ENCODE data around the gene ONECUT3. TPM values are rescaled to one million over a fixed set of nuclear protein-coding genes. Genes with fewer than 3 reads are reported as not detected.
"Not testable (repeated sequence)": the region's sequence is repeated elsewhere in the genome, so short reads cannot be mapped to it uniquely, and the experiment has no call there.

ONECUT3 gene
- total RNA-seq, 2 donors from 2014 or later: 0.26 TPM; not detected in 1

DNA sequence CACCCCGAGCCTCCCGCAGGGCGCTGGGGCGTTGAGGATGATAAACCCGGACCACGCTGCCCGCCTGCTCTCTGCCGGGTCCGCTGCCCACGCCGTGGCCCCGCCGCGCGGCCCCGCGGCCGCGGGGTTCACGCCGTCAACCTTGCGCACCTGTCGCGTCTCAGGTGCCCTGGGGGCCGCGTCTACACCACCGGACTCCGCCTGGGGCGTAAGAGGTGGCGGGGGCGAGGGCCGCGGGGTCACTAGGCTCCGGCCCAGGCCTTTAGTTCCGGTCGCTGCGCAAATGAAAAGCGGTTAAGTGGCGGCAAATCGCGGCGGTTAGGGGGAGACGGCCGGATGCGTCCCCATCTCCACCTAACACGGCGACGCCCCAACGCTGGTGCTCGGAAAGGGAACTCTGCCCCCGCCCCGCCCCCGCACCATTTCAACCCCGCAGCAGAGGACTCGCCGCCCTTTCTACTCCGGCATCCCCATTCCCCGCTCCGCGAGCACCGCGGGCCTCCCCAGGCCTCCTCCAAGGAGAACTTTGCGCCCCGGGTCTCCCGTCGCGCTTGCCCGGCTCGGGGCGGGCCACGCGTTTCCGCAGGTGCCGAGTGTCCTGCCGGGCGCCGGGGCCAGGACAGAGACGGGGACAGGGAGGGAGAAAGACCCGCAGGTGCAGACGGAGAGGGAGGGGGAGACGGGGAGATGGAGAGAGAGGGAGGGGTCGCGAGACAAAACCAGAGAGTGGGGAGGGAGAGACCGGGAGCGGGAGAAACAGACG, 4.3 kb downstream of the ONECUT3 start:
- no peaks in the 10 kb centered on the region for H3K36me3 ChIP-seq (replicated peaks in 1 of 2; ENCODE audit: insufficient read depth in 1 of 2, low read depth in 2 of 2)
- H3K4me1 ChIP-seq: peaks cover 23% of the 10 kb centered on the region
- H3K4me3 ChIP-seq: no peak overlapping the region
- H3K27ac ChIP-seq: no peak overlapping the region
- DNase-seq (no peak), ATAC-seq (no peak)
- no peaks in the 10 kb centered on the region for H3K9me3 ChIP-seq
- intact Hi-C loops (cut with DNase I): no loop called here
- TF ChIP-seq POLR2A (IDR thresholded peaks at IDR 0.05): no peak
- no peak for TF ChIP-seq CTCF (IDR thresholded peaks at IDR 0.05)
- peaks cover 0 to 50% of the 10 kb centered on the region in 2 donors for H3K27me3 ChIP-seq
- WGBS, 2 donors: 1 to 3% methylated on average over 28 to 65 of the region's 86 CpGs

DNA sequence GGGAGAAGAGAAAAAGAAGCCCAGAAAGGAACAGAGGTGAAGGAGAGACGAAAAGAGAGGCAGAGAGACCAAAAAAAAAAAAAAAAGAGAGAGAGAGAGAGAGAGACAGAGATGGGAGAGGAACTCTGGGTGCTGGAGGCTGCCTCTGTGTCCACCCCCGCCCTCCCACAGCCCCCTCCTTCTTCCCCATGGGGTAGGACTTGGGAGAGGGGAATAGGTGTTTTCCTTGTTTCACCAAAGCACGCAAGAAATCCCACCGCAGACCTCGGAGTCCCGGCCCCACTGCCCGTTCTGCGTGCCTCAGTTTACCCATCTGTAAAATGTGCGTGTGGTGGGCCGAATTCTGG, 4.9 kb downstream of the ONECUT3 start:
- H3K27ac ChIP-seq: no peak overlapping the region
- DNase-seq (no peak), ATAC-seq (no peak)
- H3K36me3 ChIP-seq (replicated peaks in 1 of 2; ENCODE audit: insufficient read depth in 1 of 2, low read depth in 2 of 2): no peaks in the 10 kb centered on the region
- H3K9me3 ChIP-seq: no peaks in the 10 kb centered on the region
- TF ChIP-seq CTCF (IDR thresholded peaks at IDR 0.05) (no peak), POLR2A (IDR thresholded peaks at IDR 0.05) (no peak)
- intact Hi-C loops (cut with DNase I): no loop called here
- H3K27me3 ChIP-seq: peaks cover 0 to 48% of the 10 kb centered on the region in 2 donors
- H3K4me3 ChIP-seq: no peak overlapping the region
- WGBS, 2 donors: 4% methylated on average over 10 of the region's 10 CpGs; no CpG with 5 or more reads in 1 of the 2 donors
- H3K4me1 ChIP-seq: peaks cover 23% of the 10 kb centered on the region

DNA sequence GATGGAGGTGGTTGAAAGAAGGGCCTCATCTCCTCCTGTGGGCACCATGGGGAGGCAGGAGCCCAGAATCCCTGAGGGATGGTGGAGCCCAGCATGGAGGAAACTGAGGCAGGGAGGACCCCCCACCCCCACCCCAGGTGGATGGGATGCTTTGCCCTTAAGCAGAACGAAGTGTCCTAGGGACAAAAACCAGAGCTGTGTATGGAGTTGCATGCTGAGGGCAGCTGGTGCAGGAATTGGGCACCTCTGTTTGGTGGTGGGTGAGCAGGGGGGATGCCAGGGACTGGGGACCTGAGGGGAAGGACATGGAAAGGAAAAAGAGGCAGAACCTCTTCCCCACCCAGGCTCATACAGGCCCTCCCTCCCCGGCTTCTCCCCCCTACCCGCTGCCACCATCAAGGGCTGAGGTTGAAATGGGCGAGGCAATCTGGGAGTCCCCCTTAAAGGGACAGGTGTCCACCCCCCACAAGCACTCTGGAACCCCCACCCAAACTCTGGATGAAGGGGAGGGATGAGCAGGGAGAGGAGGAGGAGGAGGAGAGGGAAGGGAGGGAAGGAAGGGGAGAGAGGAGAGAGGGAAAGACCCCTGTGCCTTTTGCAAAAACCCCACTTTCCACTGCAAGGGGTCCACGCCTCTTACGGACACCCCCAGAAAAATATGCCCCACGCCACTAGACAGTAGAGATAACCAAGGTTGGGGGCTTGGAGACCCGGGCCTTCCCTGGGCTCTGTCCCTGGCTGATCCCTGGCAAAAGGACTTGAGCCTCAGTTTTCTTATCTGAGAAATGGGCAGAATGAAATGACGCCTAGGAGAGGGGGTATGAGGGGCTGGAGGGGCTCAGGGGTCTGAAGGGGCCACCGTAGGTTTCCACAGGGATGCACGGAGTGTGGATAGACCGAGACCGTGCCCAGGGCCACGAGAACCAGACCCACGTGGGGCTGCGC, 5.9 kb downstream of the ONECUT3 start:
- H3K9me3 ChIP-seq: no peaks in the 10 kb centered on the region
- intact Hi-C loops (cut with DNase I): no loop called here
- H3K27ac ChIP-seq: no peak overlapping the region
- ATAC-seq: no peak
- H3K27me3 ChIP-seq: peaks cover 0 to 54% of the 10 kb centered on the region in 2 donors
- 9% methylated on average over 11 to 16 of the region's 16 CpGs for WGBS, 2 donors
- DNase-seq: no peak
- peaks cover 23% of the 10 kb centered on the region for H3K4me1 ChIP-seq
- no peak overlapping the region for H3K4me3 ChIP-seq
- H3K36me3 ChIP-seq (replicated peaks in 1 of 2; ENCODE audit: insufficient read depth in 1 of 2, low read depth in 2 of 2): no peaks in the 10 kb centered on the region
- TF ChIP-seq CTCF (IDR thresholded peaks at IDR 0.05) (no peak), POLR2A (IDR thresholded peaks at IDR 0.05) (no peak)

- no peak for TF ChIP-seq POLR2A (IDR thresholded peaks at IDR 0.05)
- no peak for TF ChIP-seq CTCF (IDR thresholded peaks at IDR 0.05)
- intact Hi-C loops (cut with DNase I): no loop called here
These were observed 6.7 kb downstream of the ONECUT3 start for GRCh38 chr19:1760020-1760419.

DNA sequence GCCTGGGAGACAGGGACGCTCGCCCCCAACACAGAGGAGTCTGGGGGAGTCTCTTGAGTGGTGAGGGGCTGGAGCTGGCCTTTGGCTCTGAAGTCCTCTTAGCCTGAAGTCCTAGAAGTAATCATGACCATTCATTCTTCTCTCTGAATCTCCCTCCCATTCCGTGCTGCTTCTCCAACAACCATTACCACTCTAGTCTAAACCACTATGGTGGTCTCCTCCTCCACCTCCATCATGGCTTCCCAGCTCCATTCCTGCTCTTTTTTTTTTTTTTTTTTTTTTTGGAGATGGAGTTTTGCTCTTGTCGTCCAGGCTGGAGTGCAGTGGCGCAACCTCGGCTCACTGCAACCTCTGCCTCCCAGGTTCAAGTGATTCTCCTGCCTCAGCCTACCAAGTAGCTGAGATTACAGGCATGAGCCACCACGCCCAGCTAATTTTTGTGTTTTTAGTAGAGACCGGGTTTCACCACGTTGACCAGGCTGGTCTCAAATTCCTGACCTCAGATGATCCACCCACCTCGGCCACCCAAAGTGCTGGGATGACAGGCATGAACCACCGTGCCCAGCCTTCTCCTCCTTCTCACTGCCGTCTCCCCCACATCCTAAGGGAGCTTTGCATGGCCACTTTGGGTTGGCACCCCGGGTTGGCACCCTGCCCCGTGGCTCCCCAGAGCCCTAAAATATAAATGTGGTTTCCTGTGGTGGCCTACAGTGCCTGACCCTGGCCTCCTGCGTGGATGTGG, 7.7 kb downstream of the ONECUT3 start:
- H3K9me3 ChIP-seq; H3K4me1 ChIP-seq; intact Hi-C loops (cut with DNase I); DNase-seq; H3K27ac ChIP-seq; ATAC-seq; H3K36me3 ChIP-seq (replicated peaks in 1 of 2; ENCODE audit: insufficient read depth in 1 of 2, low read depth in 2 of 2); H3K4me3 ChIP-seq: not testable (repeated sequence)
- H3K27me3 ChIP-seq: peaks cover 0 to 60% of the 10 kb centered on the region in 2 donors
- WGBS, 2 donors: 8 to 14% methylated on average over 14 to 15 of the region's 15 CpGs

More at GRCh38 chr19:1760020-1760419, 6.7 kb downstream of the ONECUT3 start:
- Histone ChIP-seq H3K27ac (no peak overlapping the region), H3K4me1 (peaks cover 18% of the 10 kb centered on the region), H3K36me3 (replicated peaks in 1 of 2; ENCODE audit: insufficient read depth in 1 of 2, low read depth in 2 of 2) (no peaks in the 10 kb centered on the region), H3K9me3 (no peaks in the 10 kb centered on the region), H3K27me3 (peaks cover 0 to 61% of the 10 kb centered on the region in 2 donors), H3K4me3 (no peak overlapping the region)
- no peak for DNase-seq
- ATAC-seq: no peak
- 0 to 5% methylated on average over 10 to 17 of the region's 17 CpGs for WGBS, 2 donors
